Iris pigment epithelial cell (primary cell): ENCODE results near the gene TLL1.

Source experiments
- DNase-seq: peaks from one replicate; pipeline ENCODE4 v3.0.0-alpha.2; 2011; ENCODE audit warnings: low read depth

Gene TLL1

DNA sequence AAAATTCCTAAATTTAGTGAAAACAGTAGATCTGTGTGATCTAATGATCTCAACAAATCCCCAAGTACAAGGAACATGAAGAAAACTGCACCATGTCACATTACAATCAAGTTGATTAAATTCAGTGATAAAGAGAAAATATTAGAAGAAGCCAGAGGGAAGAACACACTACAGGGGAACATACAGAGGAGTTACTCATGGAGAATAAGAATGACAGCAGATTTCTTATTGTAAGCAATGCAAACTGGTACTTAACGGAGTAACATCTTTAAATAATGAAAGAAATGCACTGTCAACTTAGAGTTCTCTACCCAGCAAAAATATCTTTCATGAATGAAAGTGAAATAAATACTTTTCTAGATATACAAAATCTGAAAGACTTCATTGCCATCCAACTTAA lies 21.1 kb downstream of the TLL1 start:
- DNase-seq = no peak

DNA sequence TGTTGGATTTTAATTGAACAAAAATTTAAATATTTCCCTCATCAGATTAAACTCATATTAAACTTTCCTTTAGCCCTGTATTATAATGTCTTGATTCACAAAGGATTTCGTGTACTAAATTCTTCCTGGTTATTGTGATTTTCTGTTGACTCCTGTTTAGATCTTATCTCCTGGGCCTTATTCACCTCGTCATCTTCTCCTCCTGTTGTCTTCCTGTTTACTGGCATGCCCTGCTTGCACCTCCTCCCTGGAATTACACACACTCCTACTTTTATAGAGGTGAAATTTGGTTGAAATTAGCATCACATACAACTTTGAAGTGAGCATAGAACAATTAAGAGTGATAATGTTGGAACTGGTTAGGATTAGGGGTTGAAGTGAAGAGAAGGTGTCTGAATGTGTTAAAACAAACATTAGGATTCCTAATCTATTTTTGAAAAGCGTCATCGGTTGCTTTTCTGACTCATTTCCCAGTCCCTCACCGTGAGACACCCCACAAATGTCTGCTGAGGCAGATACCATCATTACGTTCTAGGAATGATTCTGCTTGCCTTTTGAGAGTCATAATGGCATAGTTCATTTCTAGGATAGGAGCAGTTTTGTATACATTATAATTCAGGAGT lies 32.5 kb downstream of the TLL1 start:
- DNase-seq = peak; percentile 3

DNA sequence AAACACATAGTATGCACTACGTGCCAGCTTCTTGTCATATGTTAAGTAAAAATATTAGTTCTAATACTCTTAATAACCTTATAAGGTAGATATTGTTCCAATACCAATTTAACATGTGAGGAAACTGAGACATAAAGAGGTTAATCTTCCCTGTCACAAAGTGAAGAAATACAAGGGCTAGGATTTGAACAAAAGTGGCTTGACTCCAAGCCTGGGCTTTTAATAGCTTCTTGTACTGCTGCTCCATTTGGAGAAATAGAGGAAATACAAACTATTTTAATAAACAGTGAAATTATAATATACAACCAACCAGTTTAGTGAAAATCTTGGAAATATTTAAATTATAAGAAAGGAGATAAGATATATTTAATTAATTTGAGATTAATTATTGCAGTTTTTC lies 33.2 kb downstream of the TLL1 start:
- no peak for DNase-seq

DNA sequence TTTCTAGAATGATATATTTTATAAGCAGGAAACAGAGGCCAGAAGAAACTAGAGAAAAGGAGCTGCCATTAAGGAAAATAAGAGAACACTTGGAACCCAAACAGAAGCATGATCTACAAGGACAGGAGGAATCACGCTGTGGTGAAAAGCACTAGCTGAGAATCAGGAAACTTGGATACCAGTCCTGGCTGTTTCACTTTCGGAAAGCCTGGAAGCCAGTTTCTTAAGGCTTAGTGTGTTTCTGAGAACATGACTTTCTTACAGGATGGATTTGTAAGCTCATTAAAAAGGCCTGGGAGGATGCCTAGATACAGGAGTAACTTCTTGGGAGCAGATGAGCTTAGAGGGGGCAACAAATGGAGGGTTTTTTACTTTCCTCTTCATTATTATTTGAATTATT lies 36.9 kb downstream of the TLL1 start:
- DNase-seq = peak; percentile 4

DNA sequence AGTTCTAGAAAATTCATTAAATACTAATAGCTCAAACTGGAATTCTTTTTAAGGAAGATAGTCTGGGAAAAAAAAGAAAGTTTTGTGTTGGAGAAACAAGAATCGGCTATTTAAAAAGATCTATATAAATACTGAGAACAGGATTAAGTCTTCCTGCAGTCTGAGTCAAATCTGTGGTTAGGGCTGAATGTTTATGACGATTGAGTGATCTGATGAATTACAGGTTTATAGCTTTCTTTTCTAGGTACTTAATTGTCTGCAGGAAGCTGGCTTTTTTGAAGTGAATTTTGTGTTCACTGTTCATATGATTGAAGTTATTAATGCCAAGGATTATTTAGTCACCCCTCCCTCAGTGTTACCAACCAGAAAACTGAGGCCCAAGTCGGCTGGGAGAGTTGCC lies 42.2 kb downstream of the TLL1 start:
- DNase-seq = peak; percentile 4

DNA sequence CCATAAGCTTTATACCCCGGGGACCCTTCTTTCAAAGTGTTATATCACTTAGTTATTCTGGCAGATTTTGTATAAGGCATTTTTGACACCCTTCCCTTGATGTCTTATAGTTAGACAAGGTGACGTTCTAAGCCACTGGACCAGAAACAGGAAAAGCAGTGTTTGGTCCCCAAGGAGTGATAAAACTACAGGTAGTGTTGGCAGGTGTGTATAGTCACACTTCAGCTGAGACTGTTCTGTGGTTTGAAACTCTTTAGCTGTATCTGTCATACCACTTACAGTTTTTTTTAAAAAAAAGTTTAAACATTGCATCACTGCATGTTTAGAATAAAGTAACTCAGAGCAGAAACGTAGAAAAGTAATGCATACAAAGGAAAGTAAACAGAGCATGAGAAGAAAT lies 48.5 kb downstream of the TLL1 start:
- DNase-seq = no peak

DNA sequence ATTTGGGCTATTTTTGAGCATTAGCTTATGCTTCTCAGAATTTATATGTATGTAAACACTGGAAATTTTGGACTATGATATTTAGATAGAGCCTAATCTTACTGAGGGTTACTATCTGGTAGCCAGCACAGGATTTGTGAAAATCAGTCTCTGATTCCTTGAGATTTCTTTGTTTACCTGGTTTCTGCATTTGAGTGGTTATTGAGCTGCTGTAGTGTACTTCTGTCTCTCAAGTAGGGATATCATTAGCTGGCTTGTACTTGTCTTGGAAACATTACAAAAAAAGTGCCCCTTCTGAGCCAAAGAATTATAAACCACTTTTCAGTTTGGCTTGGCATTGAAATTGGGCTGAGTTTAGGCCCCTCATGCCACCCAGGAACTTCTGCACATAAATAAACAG lies 49.7 kb downstream of the TLL1 start:
- no peak for DNase-seq

DNA sequence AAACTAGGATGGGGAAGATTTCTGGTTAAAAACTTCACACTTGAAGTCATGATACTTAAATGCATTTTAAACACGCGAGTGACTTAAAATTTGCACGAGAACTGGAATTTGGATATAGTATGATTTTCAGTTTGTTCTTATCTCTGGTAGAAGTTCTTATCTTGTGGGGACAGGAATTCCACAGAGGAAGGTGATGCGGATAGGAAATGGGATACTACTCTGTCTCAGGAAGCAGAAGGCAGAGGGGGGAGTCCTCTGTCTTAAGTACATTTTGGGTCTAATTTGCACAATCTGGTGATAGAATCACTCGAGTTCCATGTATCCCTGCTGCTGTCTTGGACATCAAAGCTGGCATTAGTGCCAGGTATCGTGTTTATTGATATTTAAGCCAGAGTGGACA lies 53.3 kb downstream of the TLL1 start:
- no peak for DNase-seq

DNA sequence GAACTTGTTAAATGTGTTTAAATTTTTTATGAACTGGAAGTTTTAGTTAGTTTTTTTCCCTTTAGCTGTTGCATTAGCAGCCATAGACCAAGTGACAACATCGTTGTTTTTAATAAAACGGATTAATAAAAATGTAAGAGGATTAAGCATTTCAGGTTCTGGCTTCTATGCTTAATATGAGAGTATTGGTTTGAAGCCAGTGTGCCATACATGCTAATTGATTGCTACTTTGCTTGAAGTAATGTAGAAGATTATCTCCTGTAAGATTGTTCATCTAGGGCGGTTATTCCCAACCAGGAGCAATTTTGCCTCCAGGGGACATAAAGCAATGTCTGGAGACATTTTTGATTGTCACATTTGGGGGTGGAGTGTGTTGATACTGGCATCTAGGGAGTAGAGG lies 54.3 kb downstream of the TLL1 start:
- DNase-seq = no peak

DNA sequence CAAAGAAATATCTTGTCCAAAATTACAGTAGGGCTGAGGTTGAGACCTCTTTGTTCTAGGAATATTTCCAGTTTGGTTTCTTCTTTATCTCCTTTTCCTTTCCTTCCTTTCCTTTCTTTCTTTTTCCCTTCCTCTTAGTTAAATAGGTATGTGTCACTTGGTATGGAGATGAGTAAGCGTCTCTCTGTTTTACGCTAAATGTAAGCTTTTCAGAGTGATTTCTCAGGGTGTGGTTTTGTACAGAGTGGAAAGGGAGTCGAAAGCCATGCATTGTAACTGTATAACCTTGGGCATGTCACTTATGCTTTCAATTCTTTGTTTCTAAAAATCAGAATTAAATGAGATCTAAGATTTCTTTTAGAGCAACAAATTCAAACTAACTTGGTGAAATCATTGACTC lies 54.8 kb downstream of the TLL1 start:
- no peak for DNase-seq

DNA sequence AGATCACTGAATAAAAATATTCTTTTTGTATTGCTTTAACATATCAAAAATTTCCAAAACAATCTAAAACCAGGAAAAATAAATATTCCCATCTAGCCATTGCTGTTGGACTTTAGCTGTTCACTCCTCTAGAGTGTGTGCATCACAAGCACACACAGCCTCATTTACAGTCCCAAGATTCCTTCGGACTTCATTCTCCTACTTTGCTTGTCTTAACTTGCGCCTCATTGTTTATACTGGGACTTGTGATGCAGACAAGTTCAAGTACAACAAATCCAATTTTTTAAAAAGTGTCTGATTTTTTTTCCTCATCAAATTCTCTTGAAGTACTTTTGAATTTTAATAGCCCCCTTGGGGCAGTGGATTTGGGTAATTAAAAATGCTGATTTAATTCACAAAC lies 55.6 kb downstream of the TLL1 start:
- DNase-seq = no peak

DNA sequence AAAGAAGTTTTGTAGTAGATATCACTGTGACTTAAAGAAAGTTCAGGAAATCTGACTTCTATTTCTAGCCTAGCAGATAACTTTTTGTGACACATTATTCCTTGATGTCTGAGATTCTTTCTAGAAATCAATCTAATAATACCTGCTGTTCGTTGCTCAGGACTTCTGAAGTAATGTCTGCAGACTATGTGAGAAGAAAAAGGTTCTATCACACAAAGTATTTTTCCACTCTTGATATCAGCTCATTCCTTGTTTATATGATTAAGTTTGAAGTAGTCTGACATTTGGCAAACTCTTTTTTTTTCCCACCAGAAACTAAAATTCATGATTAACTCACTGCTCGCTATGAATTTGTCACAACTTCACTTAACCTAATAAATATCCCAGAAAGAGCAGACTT lies 56.6 kb downstream of the TLL1 start:
- DNase-seq = no peak

DNA sequence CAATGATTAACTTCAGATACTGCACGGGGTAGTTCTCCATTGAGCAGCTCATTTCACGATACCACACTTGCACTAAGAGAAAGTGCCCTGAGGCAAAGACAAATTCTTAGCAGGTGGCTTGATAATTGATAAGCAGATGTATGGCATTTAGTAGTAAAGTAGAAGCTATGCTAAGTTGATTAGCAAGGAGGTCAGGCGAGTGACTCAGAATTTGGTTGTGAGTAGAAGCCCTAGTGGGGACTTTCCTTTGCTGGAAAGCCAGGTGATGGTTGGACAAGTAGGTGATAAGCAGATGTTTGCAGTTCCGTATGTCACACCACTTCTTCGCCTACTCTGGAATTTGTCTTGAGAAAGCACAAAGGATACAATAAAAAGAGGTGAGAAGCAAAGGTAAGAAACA lies 58.7 kb downstream of the TLL1 start:
- DNase-seq = no peak

DNA sequence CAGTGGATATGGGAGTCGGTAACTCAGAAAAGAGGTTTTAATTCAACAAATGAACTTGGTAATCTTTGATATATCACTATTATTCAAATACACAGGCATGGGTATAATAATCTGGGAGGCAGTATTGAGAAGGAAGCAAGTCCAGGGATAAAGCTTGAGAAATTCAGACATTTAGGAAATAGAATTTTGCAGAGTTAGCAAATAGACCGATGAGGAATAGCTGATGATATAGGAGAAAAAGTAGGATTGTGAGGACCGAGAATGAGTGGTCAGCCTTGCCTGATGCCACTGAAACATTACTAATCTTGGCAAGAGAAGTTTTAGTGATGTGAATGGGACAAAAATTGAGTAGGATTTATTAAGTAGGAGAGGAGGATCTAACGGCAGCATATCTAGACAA lies 71.9 kb downstream of the TLL1 start:
- no peak for DNase-seq

DNA sequence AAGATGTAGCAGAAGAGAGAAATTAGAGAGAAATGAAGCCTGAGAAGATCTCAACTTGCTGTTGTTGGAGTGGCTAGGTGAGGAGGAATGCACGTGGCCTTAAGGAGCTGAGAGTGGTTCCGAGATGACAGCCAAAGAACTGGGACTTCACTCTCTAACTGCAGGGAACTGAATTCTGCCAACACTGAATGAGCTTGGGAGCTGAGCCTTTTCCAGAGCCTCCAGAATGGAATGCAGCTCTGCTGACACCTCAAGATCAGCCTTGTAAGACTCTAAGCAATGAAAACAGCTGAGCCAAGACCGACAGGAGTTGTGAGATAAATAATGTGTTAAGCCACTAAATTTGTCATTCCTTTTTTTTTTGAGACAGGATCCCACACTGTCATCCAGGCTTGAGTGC lies 73.0 kb downstream of the TLL1 start:
- no peak for DNase-seq

DNA sequence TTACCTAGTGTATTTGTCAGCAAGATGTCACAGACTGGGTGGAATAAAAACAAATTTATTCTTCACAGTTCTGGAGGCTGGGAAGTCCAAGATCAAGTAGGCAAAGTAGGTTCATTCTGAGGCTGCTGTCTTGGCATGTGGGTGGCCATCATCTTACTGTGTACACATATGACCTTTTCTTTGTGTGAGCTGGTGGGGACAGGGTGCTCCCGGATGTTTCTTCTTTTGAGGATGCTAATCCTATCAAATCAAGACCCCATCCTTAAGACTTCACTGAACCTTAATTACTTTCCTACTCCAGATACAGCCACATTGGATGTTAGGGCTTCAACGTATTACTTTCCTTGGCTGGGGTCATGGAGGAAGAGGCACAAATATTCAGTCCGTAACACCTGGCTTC lies 74.0 kb downstream of the TLL1 start:
- no peak for DNase-seq

DNA sequence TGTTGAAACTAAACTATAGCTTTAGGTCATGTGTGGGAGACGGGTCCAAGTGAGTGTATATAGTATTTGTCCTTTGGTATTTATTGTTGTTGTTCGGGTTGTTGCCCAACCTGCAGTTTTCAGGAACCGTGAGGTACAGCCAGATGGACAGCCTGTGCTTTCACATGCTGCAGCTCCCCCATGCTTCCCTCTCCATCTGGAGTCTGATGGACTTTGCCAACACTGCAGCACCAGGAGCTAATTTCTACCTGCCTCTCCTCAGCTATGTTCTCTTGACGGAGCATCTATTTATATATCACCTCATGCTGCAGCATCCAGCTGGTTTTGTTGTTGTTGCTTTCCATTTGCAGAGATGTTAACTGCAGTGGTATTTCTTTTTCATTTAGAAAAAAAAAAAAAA lies 80.1 kb downstream of the TLL1 start:
- DNase-seq = no peak

DNA sequence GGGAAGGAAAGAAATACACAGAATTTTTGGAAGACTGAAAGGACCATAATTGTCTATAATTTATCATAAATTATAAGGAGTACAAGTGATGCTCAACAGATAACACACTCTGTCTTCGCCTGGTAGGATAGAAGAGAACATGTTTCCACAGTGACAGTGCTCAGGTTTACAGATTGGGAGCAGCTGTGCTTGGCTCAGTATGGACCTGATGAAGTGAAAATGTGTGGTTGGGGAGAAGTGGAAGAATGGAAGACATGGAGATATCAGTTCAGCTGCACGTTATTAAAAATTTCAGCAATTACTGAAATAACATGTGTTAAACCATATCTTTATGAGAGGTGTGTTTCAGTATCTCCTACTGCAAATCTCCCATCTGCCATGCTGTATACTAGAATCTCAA lies 90.6 kb downstream of the TLL1 start:
- no peak for DNase-seq

DNA sequence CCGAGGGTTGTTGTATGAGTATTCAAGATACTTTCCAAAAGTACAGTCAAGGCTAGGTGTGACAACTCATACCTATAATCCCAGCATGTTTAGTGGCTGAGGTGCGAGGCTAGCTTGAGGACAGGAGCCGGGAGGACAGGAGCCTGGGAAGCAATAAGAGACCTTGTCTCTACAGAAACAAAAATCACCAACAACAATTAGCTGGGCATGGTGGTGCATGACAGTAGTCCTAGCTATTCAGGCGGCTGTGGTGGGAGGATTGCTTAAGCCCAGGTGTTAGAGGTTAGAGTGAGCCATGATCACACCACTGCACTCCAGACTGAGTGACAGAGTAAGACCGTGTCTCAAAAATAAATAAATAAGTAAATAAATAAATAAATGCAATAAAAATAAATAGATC lies 91.6 kb downstream of the TLL1 start:
- DNase-seq = no peak

DNA sequence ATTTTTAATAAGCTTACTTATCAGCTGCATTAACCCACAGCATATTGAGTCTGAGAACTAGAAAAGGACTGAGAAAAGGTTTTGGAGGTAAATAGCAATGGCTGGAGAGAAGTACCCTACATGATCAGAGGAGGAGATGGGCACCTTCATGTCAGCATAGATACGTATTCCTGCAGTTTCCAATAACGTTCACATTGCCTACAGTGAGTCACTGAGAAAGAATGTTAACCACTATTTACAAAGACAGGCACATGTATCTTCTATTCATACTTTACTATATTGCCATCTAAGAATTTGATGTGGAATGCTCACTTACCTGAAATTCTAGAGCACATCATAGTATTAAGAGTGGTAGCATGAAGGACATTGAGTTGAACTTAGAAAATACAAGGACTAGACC lies 92.5 kb downstream of the TLL1 start:
- peak; percentile 47 for DNase-seq

DNA sequence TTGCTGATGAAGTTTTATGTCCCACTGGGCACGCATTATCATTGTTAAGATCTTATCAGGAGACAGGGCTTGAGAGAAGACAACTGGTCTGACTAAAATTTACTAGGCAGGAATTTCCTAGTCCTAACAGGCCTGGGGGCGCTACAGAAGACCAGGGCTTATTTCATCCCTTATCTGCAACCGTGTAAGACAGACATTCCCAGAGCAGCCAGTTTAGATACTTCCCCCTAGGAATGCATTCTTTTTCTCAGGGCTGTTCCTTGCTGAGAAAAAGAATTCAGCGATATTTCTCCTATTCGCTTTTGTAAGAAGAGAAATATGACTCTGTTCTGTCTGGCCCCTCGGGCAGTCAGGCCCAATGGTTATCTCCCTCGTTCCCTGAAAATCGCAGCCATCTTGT lies 93.8 kb downstream of the TLL1 start:
- DNase-seq = no peak

DNA sequence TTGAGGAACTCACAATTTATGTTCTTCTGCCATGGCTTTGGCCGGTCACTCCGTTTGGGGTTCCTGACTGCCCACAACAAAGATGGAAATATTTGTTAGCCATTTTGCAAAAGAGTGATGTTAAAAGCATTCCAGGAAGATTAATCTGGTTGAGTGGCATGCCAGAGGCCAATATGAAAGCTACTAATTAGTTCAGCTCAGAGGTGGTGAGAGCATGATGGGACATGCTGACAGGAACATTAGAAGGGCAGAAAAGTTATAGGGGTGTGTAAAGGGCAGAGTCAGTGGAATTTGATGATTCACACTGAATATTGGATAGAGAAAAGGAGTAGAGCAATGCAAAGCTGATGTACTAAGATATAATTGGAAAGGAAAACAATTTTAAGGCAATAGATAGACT lies 94.4 kb downstream of the TLL1 start:
- no peak for DNase-seq

DNA sequence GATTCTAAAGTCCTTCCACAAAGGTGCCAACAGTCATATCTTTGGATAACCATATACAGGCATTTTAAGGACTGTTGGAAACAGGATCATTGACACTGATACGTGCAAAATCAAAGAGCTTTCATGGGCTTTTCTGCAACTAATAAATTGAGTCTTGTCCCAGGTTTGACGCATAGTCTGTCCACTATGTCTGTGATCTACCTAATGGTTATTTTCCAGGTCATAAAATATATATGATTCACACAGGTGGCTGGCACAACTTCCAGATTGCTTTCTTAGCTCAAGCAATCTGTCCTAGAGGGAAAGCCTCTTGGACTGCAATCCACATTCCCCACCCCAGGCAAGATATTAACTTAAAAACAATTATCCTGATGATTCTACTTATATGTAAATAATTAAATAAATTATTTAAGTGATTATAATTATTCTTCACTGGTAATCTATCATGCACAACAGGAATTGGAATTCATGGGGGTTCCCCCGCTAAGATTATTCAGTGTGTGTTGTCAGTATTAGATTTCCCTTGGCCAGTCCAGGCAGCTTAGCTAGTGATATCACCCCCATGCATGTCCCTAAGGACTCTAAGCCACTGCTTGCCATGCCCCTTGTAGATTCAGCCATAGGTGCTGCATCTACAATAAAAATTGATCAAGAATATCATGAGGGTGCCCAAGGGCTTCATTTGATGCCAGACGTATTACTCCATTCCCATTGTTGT lies 97.8 kb downstream of the TLL1 start:
- DNase-seq = no peak

DNA sequence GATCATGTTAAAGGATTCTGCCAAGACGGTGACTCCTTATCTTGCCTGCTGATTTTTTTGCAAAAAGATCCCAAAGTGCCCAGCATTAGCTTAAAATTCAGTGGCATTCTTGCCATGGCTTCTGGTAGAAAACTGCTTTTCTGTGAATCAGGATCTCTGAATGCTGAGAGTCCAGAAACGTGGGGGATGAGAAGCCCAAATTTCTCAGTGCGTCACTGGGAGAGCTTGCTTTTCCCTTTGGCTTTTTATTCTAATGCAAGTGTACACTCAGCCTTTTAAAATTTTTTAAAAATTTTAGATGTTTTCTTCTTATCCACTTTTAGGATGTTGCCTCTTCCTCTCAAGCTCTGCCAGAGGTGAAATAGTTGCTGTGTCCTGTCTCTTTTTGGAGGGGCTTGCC lies 98.4 kb downstream of the TLL1 start:
- no peak for DNase-seq
